AG04449 (cell line): ENCODE measurements around the gene KIF5C.

ENCODE experiments used
- CTCF ChIA-PET: fragments of 350-600 bp; formaldehyde crosslinking; extraction: SDS; loops from one replicate; lab custom pipeline; 2021; ENCODE audit warnings: antibody characterized with exemption; lab: Yijun Ruan, JAX
- POLR2A ChIA-PET: fragments of 400-600, 350-600 bp; formaldehyde crosslinking; extraction: SDS; loops from one replicate; lab custom pipeline; 2020; ENCODE audit warnings: antibody characterized with exemption, inconsistent platforms; lab: Yijun Ruan, JAX
- DNase-seq: peaks from one replicate; pipeline ENCODE4 v3.0.0-alpha.2; 2010; ENCODE audit warnings: low read depth, low spot score
- H3K4me3 ChIP-seq: 2 replicates; pipeline ENCODE4 v1.5.1; 2011; ENCODE audit warnings: low read depth, mild to moderate bottlenecking, control low read depth, low read length
- TF ChIP-seq, protein P1 (sequence below): IDR thresholded peaks from one replicate; pipeline ENCODE4 v1.5.1; 2011; ENCODE audit warnings: mild to moderate bottlenecking, moderate library complexity, low read length, control low read depth, inconsistent platforms; ENCODE audit not compliant: insufficient read depth; ENCODE audit errors: missing control alignments

The KIF5C gene

DNA sequence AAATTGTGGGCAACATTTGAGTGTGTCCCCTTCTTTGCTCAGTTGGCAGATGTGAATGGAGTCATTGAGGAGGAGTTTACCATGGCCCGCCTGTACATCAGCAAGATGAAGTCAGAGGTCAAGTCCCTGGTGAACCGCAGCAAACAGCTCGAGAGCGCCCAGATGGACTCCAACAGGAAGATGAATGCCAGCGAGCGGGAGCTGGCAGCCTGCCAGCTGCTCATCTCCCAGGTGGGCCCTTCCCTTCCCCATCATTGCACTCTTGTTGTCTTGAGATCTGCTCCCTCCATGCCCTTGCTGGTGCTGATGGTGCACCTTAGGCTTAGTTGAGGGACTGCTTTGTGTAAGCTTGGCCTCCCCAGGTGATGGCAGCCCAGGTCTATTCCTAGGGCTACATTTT lies 115.9 kb downstream of the KIF5C start:
- ChIA-PET CTCF (interaction anchor here (0.6 to 6.7 kb wide), 12 partner anchors 10 to 1054 kb away, joined by 3 to 87 read pairs (median 3); partner anchors contain the start of gene EPC2), POLR2A (no interaction called here)
- TF ChIP-seq, protein P1, sequence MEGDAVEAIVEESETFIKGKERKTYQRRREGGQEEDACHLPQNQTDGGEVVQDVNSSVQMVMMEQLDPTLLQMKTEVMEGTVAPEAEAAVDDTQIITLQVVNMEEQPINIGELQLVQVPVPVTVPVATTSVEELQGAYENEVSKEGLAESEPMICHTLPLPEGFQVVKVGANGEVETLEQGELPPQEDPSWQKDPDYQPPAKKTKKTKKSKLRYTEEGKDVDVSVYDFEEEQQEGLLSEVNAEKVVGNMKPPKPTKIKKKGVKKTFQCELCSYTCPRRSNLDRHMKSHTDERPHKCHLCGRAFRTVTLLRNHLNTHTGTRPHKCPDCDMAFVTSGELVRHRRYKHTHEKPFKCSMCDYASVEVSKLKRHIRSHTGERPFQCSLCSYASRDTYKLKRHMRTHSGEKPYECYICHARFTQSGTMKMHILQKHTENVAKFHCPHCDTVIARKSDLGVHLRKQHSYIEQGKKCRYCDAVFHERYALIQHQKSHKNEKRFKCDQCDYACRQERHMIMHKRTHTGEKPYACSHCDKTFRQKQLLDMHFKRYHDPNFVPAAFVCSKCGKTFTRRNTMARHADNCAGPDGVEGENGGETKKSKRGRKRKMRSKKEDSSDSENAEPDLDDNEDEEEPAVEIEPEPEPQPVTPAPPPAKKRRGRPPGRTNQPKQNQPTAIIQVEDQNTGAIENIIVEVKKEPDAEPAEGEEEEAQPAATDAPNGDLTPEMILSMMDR = no peak
- no peak for DNase-seq
- no peak overlapping the region for H3K4me3 ChIP-seq

DNA sequence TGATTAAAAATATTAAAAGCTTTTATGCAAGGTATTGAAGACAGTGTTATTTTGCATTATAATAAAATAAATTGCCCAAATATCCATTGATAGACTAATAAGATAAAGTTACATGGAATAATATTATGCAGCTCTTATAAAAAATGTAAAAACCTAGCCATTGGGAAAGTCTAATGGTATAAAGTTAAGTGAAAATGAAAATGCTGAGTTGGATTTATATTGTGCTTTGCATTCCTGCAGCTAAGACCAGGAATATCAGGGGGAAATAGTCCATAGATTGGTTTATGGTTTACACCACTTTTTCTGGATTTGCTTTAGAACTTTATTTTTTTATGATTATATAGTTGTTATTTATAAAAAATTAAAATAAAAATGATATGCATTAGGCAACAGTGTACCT lies 117.4 kb downstream of the KIF5C start:
- H3K4me3 ChIP-seq = no peak overlapping the region
- POLR2A ChIA-PET = no interaction called here
- no peak for DNase-seq
- CTCF ChIA-PET = interaction anchor here (0.8 to 6.7 kb wide), 7 partner anchors 8 to 1055 kb away, joined by 3 to 87 read pairs (median 7); partner anchors contain the start of gene EPC2
- TF ChIP-seq, protein P1 = no peak

DNA sequence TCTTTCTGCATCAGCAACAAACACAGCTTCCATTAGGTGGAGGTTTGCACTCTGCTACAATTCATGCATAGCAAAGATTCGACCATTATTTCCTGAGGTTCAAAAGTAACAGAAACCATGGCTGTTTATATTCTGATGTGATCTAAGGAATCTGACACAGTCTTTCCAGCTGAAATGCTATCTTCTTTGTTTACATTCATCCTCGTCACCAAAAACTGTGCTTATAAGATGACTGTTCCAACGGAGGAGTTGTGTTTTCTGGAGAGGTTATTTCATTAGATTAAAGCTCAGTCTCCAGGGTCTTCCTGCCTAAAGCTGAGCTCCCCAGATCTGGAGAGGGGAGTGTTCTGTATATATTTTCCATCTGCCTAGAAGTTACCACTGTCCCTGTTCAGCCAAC lies 118.3 kb downstream of the KIF5C start:
- ChIA-PET POLR2A (interaction anchor here (0.6 kb wide), 1 partner anchor 348 kb away, joined by 3 read pairs; no protein-coding TSS in a partner anchor), CTCF (interaction anchor here (0.8 to 6.7 kb wide), 5 partner anchors 11 to 1056 kb away, joined by 3 to 87 read pairs (median 9); partner anchors contain the start of gene EPC2)
- TF ChIP-seq, protein P1 = no peak
- no peak overlapping the region for H3K4me3 ChIP-seq
- DNase-seq = no peak

DNA sequence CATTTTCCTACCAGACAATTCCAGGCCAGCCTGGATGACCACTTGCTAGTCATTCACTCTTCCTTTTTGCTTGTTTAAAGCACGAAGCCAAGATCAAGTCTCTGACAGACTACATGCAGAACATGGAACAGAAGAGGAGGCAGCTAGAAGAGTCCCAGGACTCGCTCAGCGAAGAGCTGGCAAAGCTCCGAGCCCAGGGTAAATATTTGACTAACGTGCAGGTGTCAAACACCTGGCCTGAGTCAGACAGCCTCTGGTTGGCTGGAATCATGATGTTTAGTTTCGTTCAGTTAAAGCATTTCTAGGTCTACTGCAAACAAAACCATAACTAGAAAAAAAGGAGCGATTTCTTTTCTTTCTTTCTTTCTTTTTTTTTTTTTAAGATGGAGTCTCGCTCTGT lies 119.3 kb downstream of the KIF5C start:
- H3K4me3 ChIP-seq = no peak overlapping the region
- no peak for DNase-seq
- TF ChIP-seq, protein P1 = no peak
- POLR2A ChIA-PET = no interaction called here
- CTCF ChIA-PET = interaction anchor here (0.7 to 6.7 kb wide), 4 partner anchors 353 to 1057 kb away, joined by 3 to 87 read pairs (median 7); partner anchors contain the start of gene EPC2

DNA sequence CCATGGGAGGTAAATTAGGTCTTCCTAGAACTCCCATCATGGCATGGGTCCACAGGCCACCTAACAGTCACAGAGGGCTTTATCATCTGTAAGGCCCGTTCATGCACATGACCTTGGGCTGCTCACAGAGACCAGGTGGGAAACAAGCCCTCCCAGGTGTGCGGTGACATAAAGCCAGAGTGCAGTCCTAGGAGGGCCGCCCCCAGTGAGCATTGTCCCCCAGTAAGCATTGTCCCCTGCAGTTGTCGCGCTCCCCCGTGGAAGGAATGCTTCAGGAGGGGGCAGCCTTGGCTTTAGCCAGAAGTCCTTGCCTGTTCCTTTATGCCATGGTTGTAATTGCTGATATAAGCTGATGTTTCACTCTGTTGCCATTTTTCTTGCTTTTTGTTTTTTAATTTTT lies 121.8 kb downstream of the KIF5C start:
- POLR2A ChIA-PET = no interaction called here
- no peak overlapping the region for H3K4me3 ChIP-seq
- TF ChIP-seq, protein P1 = no peak
- no peak for DNase-seq
- CTCF ChIA-PET = no interaction called here

DNA sequence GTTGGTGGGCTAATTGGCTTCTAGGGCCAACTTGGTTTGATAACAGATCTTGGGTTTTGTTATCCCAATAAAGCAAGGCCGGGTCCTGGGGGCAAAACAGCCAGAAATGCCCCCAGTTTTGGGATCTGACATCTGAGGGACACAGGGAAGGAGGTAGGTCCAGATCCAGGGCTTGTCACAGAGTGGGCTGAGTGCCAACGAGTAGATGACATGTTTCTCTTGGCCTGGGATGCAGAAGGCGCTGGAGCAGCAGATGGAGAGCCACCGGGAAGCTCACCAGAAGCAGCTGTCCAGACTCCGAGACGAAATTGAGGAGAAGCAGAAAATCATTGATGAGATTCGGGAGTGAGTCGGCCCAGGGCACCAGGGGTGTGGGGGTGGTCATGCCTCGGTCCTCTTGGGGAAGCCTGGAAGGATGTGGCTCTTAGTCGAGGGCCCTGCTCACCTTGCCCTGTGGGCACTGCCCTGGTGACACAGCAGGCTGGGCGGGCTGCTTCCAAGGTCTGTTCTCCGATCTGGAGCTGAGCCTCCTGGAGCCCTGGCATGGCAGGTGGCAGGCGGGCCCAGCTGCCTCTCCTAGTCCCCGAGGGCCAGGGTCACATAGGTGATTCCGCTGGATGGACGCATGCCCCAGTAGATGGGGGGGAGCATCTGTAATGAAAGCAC lies 123.3 kb downstream of the KIF5C start:
- ChIA-PET POLR2A (interaction anchor here (0.5 kb wide), 1 partner anchor 468 kb away, joined by 3 read pairs; no protein-coding TSS in a partner anchor), CTCF (interaction anchor here (0.7 to 1.0 kb wide), 2 partner anchors 9 to 489 kb away, joined by 3 to 4 read pairs; no protein-coding TSS in a partner anchor)
- no peak overlapping the region for H3K4me3 ChIP-seq
- TF ChIP-seq, protein P1 = no peak
- DNase-seq = no peak
